NCI-H2196 (cell line): ENCODE measurements around the gene SAPCD2.
A peak's percentile ranks its signal among the peaks of the same experiment; 100 is the strongest.

ENCODE experiments used
- DNase-seq: peaks from one replicate; lab custom pipeline; 2025; ENCODE audit not compliant: unreplicated experiment; lab: John Stamatoyannopoulos, UW

The SAPCD2 gene

DNA sequence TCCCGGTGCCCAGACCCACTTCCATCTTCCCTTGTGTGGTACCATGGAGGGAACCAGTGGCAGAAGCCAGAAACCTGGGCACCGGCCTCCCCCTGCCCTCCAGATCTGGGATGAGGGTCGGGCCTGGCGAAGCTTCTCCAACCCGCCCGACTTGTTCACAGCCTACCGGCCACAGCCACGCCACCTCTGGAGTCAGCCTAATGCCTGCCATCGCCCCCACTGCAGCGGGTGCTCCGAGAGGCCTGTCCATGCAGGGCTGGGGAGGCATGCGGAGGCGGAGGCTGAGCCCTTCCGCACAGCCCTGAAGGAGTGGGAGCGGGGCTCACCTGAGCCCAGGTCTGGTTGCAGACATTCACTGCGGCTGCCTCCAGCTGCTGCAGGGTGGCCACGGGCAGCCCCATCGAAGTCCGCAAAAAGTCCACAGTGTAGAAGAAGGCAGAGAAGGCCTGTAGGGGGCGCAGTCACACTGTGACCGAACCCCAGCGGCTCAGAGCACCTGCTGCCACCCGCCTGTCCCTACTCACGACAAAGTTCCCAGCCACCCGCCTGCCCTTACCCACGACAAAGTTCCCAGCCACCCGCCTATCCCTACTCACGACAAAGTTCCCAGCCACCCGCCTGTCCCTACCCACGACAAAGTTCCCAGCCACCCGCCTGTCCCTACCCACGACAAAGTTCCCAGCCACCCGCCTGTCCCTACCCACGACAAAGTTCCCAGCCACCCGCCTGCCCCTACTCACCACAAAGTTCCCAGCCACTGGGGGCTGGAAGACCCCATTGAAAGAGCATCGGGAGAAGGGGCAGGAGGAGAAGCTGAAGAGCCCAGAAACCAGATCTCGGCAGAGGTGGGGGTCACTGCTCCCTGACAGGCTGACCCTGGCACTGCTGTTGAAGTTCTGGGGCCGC is 20.6 kb downstream of the SAPCD2 start:
- peak; percentile 69 for DNase-seq

DNA sequence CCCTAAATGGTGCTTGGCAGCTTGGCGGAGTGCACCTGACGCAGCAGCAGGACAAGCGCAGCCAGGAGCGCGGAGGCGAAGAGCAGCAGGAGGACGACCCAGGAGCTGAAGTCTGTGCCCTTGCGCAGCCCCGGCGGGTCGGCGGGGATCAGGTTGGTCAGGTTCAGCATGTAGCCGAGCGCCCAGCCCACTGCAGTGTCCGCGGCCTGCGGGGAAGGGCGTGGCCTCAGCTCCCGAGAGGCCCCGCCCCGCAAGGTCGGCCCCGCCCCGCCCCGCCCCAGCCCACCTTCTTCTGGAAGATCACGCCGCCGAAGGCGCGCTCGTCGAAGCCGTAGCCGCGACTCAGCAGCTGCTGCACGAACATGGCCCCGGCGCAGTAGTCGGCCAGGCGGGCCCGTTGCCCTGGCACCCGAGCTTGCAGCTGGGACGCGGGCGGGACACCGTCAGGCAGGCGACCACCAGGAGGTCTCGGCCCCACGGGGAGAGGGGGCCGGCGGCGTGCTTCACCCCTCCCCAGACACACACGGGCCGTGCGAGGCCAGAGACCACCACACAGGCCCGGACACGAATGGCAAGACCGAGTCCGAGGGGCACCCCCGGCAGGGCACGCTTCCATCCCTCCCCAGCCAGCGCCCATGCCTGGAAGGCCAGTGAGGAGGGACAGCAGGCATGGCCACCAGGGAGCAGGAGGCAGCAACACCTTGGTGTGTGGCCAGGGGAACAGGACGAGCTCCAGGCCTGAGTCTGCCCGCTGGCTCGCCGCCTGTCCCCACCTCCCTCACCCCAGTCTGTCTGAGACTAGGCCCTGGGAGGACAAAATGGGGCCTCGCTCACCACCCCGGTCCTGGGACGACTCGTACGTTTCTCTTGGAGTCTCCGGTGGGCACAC is 21.5 kb downstream of the SAPCD2 start:
- no peak for DNase-seq

DNA sequence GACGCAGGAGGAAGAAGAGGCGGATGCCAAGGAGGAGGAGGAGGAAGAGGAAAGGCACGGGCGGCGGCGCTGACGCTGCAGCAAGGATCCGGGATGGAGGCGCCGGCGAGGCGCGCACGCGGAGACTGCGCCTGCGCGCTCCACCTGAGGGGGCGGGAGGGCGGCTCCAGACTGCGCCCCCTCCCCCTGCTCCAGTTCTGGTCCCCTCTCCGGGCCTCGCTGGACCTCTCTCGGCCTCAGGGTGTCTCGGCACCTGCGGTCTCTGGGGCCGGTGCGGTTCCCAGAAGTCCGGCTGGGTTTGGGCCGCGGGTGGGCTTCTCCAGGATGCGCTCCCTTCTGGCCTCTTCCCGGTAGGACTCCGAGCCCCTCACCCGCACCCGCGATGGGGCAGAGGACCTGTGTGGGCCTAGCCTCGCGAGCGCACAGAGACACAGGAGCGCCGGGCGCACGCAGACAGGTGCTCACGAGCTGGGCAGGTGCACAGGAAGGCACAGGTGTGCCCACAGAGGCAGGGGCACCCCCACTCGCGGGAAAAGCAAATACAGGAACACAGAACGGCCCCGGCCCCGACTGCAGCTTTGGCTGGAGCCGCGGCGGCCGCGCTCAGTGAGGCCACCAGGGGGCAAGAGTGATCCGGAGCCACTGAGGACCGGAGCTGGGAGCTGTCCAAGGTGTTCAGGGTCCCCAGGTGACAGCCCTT is 24.1 kb downstream of the SAPCD2 start, which contains the start of gene NPDC1:
NPDC1 (minus strand) TSS at position 90 of the 700 bp plus-strand sequence. CDS start 188 bp downstream, outside the sequence.
- DNase-seq, result peak; percentile 83

DNA sequence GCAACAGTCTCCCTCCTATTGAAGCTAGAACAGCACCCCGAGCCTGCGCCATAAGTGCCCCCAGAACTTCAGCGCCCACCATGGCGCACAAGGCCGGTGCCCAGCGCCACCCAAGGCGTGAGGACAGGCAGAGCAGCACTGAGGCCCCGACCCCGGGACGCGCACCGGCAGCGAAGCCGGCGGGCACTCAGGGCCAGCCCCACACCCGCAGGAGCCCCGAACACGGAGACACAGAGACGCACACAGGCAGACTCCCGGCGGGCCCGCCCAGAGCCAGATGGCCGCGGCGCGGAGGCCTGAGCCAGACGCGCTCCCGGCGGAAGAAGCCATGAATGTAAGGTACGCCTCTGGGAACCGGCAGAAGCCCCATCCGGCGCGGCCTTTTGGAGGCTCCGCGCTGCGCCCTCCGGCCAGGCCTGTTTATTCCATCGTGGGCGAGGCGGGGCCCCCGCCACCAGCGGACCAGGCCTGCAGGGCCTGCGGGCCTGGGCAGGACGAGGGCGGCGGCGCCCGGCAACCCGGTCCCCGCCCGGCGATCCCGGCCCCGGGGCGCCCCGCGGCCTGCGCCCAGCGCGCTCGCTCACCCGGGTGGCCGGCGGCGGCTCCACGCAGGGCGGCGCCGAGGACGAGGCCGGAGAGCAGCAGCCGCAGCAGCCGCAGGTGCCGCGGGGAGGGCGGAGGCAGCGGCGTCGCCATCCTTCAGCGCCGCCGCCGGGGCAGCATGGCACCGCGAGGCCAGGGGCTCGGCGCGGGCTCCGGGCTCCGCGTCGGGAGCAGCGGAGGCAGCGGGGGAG is 24.9 kb downstream of the SAPCD2 start:
- DNase-seq, result no peak

DNA sequence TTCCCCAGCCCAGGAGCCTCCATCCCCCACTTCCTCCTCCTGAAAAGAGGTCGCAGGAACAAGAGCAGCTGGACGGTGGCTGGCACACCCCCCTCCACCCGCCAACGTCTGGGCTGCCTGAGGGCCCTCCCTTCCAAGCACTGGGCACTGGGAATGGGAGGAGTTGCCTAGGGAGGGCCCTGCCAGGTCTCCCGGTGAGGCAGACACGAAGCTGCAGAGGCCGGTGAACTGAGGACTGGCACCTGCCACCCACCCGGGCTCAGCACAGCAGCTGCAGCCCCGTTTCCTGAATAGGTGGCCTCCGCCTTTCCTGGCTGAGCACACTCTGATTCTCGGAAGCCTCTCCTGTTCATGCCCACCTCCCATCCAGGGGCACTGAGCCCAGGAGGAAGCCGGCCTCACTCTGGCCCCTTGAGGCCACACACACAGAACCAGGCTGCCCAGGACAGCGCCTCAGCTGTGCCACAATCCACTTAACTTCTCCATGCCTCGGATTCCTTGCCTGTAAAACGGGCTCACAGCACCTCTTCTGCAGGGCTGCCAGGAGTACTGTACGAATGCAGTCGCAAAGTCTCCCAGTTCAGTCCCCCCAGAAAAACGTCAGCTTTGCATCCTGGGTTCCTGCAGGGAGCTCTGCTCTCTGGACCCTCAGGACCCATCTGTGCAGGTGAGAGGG is 25.7 kb downstream of the SAPCD2 start:
- DNase-seq, result peak; percentile 83

DNA sequence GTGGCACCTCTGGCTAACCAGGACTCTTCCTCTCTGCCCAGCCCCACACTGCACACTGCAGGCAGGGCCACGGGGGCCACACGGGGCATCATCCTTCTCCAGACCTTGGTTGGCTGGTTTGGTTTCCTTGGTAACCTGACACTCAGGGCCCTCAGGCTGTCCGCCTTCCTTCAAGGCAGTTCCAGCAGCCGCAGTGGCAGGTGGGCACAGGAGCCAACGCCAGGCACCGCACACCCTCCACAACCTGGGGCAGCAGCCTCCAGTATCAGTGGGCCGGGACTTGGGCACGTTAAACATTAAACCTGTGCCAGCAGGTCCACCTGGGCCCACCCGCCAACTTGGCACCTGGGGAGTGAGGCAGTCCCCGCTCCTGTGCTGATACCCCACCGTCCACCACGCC is 26.3 kb downstream of the SAPCD2 start:
- peak; percentile 41 for DNase-seq

DNA sequence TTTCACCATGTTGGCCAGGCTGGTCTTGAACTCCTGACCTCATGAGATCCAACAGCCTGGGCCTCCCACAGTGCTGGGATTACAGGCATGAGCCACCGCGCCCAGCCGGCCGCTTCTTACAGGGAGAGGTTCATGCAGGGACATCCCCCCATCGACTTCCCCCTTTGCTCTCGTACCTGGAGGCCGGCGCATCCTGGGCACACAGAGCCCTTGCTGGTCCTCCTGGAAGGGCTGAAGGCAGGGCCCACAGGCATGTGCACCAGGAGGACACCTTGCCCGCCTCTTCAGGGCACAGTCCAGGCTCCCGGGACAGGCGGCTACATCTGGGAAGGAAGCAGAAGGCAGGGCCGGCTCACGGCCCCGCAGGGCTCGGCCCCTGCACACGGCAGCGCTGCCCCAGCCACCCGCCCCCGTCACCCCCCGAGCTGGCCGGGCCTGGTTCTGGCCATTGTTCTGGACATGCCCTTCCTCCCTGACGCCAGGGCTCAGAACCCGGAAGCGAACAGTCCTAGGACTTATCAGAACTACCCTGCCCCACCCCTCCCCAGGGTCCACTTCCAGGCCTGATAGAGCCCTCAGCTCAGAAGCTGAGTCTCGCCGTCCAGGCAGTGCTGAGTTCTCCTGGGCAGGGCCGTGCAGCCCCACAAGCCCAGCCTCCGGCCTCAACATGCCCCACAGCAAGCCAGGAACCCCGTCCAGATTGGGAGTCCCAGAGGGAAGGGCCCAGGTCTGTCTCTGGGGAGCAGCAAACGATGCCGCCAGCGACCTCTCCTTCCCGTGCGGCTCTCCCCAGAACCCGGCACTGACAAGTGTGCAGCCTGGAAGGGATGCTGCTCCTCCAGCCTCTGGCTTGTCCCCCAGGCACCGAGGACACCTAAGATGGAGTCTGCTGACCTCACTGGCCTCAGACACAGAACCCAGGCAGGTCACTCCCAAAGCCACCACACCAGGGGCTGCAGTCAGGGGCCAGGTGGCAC is 27.3 kb downstream of the SAPCD2 start:
- no peak for DNase-seq

DNA sequence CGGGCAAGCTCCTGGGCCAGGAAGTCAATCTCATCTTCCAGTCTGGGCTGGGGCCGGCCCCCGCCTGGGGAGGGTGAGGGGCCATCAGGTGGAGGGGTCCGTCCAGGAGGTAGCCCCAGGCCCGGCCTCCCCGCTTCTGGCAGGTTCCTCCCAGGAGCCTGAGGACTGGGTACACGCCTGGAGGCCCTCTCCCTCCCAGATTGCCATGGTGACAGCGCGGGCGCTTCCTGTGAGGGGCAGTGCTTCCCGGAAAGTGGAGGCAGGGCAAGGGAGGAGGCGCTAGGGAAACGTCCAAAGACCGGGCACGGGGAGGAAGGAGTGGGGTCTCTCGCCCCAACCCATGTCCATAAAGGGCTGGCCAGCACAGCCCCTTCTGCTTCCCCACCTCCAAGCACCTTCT is 29.2 kb downstream of the SAPCD2 start:
- DNase-seq, result no peak

DNA sequence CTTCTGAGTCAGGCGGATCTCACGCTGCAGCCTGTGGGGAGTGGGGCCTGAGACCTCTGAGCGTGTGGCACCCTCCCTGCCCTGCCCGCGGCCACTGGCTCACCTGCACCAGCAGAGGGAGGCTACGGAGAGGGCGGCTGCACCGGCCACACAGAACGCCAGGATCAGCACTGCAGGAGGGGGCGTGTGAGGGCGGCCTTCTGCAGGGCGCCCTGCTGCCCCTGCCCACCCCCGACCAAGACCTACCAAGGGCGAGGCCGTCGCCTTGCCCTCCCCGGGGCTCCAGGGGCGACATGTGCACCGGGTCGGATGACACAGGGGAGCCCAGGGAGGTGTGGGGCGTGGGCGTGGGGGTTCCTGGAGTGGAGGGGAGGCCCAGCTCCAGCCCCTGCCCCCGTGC is 29.8 kb downstream of the SAPCD2 start:
- no peak for DNase-seq

DNA sequence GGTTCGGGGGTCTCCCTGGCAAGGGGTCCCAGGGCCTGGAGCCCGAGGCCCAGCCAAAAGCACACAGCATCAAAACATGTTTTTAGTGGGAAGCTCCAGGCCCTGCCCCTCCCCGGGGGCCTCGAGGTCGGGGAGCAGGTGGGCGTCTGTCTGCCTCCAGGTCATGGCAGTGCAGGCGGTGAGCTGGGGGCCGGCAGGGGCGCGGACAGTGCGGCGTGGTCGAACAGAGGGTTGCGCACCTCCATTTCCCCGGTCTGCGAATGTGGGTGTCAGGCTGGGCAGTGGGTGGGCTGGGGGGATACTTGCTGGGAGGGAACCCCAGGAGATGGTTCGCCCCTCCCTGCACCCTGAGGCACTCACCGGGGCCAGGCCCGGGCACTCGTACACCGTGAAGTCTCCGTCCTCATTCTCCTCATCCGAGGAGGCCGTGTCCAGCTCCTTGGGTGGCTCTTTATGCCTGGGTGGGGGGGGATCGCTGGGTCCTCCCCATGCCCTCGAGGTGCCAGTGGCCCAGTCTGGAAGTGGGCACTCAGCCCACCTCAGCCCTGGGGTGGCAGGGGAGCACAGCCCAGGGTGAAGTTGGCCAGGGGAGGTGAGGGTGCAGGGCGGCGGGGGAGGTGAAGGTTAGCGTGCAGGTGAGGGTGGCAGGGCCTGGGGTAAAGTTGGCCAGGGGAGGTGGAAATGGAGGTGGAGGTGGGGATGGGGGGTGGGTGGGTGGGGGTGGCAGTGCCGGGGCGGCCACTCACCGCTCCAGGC is 30.6 kb downstream of the SAPCD2 start:
- DNase-seq, result no peak

DNA sequence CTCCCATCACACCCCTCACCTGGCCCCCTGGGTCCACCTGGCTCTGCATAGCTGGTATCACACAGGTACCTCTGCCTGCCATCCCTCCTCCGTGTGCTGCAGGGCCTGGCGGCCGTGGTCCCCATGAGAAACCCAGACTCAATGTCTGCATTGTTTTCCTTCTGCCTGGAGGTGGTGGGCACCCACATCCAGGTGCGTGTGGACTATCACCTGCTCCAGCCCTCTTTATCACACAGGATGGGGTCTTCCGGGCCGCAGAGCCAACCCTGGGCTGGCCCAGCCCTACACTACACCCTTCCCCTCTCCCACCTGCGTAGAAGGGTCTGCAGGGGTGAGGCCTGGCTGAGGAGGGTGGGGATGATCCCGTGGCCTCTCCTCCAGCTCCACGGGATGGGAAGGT is 31.4 kb downstream of the SAPCD2 start:
- DNase-seq, result no peak

DNA sequence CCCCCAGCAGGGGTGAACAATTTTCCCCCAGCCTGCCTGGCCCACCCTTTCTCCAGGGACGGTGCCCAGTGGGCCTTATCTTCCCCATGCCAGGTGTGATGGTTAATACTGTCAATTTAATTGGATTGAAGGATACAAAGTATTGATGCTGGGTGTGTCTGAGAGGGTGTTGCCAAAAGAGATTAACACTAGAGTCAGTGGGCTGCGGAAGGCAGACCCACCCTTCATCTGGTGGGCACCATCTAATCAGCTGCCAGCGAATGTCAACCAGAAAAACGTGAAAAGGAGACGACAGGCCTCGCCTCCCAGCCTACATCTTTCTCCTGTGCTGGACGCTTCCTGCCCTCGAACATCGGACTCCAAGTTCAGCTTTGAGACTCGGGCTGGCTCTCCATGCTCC is 32.9 kb downstream of the SAPCD2 start:
- DNase-seq, result no peak

DNA sequence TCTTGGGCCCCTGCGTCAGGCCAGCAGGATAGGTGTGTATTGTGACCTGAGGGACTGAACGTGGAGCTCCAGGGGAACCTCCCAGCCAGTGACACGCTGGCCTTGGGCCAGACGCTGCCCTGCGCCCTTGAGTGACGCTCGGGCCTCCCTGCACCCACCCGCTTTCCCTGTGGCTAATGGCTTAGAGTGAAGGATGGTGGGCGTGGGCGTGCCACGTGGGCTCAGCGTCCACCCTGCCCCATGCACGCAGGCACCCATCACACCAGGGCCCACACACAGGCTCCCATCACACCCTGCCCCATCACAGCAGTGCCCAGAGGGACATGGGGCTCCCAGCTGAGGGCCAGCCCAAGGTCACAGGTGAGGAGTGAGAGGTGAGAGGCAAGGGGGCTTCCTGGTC is 33.3 kb downstream of the SAPCD2 start:
- no peak for DNase-seq

DNA sequence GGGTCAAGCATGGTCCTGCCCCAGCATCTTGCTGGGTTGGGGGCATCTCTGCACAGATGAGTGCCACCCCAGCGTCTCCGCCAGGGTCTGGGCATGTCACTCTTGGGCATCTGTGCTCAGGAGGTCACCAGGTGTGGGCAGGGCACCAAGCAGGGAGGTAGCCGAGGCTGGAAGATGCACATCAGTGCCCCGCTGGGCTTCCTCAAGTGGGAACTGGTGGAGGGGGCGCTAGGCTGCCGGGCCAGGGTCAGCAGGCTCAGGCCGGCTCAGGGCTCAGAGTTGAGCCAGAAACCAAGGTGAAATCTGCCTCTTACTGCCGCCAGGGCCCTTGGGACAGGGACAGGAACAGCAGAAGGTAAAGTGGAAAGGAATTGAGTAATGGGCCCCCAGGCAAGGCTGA is 34.4 kb downstream of the SAPCD2 start:
- no peak for DNase-seq

DNA sequence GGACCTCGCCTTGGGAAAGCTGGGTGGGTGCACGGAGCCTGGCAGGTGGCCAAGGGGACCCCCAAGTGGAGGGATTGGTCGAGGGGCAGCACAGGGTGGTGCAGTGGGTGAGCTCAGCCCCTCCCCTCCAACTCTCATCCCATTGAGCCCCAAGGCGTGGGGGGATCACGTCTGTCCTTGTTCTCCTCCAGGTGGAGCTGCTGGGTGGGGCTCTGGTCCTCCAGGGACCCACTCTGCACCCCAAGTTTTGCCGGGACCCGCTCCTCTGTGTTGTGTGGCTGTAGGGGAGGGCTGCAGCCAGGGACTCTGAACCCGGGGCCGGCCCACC is 34.9 kb downstream of the SAPCD2 start:
- DNase-seq, result no peak

DNA sequence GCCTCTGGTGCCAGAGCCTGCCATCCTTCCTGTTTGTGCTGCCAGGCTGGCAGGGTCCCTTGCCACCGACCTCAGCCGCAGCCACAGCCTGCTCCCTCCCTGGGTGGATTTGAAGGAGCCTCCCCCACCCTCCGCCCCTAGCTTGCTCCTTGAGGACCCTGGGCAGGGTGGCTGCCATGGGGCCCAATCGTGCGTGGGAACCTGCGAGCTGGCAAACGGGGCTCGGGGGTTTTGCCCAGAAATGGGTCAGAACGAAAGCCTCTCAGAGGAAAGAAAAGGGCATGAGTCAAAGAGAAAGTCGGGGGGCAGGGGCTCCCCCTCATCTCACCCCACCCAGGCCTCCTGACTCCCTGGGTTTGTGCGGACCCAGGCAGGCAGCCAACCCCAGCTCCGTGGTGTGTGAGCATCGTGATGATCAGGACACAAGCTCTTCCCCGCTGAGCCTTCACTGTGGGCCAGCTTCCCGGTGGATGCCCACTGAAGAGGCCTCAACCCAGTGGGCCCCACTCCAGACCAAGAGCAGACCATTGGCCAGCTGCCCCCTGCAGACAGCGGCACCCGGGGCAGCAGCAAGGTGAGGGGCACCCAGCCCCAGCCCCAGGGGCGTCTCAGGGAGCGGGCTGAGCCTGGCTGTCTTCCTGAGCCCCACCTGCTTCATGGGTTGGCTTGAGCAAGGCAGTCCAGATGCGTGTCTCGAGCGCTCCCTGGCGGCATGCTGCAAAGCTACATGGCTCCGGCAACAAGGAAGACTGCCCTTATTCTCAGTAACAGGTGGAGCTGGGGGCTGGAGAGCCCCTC is 35.4 kb downstream of the SAPCD2 start:
- DNase-seq, result peak; percentile 89

DNA sequence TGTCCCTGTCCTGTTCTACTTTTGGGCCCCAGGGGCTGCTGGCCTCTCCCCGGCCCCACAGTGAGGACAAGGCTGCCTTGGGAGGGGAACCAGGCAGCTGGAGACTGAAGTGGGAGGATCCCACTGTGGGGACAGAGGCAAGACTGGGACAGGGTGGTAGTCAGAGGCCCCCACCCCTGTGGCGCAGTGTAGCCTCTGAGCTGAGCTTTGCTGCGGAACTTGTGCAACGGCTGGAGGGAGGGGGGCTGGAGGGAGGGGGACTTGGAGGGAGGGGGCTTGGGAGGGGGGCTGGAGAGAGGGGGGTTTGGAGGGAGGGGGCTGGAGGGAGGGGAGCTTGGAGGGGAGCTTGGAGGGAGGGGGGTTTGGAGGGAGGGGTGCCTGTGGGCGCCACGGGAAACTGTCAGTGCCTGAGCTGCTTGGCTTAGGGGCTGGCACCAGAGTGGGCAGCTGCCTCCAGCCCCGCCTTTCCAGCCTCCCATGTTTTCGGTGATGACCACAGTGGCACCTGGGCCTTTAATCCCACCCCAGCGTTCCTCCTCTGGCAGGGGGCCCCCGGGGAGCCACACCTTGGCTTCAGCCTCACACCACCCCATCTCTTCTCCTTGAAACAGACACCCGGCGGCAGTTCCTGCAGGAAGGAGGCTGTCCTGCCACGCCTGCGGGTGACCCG is 36.2 kb downstream of the SAPCD2 start:
- DNase-seq, result no peak
